ENCODE measurements around the gene MRGPRE. TPM values are rescaled to one million over a fixed set of nuclear protein-coding genes. Genes with fewer than 3 reads are reported as not detected.

Gene MRGPRE
- total RNA-seq, 4 donors from 2014 or later: 1.2 TPM; not detected in 3

GRCh38 chr11:3192511-3193372 lies 39.5 kb downstream of the MRGPRE start:
- DNase-seq: no peak
- H3K27me3 ChIP-seq: no peaks in the 10 kb centered on the region
- H3K4me1 ChIP-seq: no peaks in the 10 kb centered on the region
- H3K36me3 ChIP-seq: no peaks in the 10 kb centered on the region
- H3K4me3 ChIP-seq: no peak overlapping the region
- no peak overlapping the region for H3K27ac ChIP-seq
- TF ChIP-seq POLR2A (IDR thresholded peaks at IDR 0.05) (no peak), CTCF (IDR thresholded peaks at IDR 0.05) (no peak)
- H3K9me3 ChIP-seq: no peaks in the 10 kb centered on the region

GRCh38 chr11:3191586-3192324 lies 40.5 kb downstream of the MRGPRE start:
- TF ChIP-seq POLR2A (IDR thresholded peaks at IDR 0.05) (no peak), CTCF (IDR thresholded peaks at IDR 0.05) (no peak)
- Histone ChIP-seq H3K27me3 (no peaks in the 10 kb centered on the region), H3K36me3 (no peaks in the 10 kb centered on the region), H3K4me1 (no peaks in the 10 kb centered on the region), H3K27ac (no peak overlapping the region), H3K4me3 (no peak overlapping the region), H3K9me3 (no peaks in the 10 kb centered on the region)
- DNase-seq: no peak

- Histone ChIP-seq H3K9me3 (no peaks in the 10 kb centered on the region), H3K36me3 (no peaks in the 10 kb centered on the region), H3K4me1 (no peaks in the 10 kb centered on the region), H3K27me3 (no peaks in the 10 kb centered on the region), H3K4me3 (no peak overlapping the region), H3K27ac (no peak overlapping the region)
- TF ChIP-seq CTCF (IDR thresholded peaks at IDR 0.05) (no peak), POLR2A (IDR thresholded peaks at IDR 0.05) (no peak)
- DNase-seq: no peak
Measured at GRCh38 chr11:3190600-3190999, 41.6 kb downstream of the MRGPRE start.

- TF ChIP-seq POLR2A (IDR thresholded peaks at IDR 0.05) (no peak), CTCF (IDR thresholded peaks at IDR 0.05) (no peak)
- H3K9me3 ChIP-seq: no peaks in the 10 kb centered on the region
- DNase-seq: no peak
- no peak overlapping the region for H3K27ac ChIP-seq
- H3K27me3 ChIP-seq: no peaks in the 10 kb centered on the region
- H3K4me3 ChIP-seq: no peak overlapping the region
- H3K4me1 ChIP-seq: no peaks in the 10 kb centered on the region
- no peaks in the 10 kb centered on the region for H3K36me3 ChIP-seq
Measured at GRCh38 chr11:3189886-3190583, 42.2 kb downstream of the MRGPRE start.

- H3K4me3 ChIP-seq: no peak overlapping the region
- H3K27ac ChIP-seq: no peak overlapping the region
- no peaks in the 10 kb centered on the region for H3K36me3 ChIP-seq
- peak in 1 of 3 donors; percentile 32 for DNase-seq
- no peaks in the 10 kb centered on the region for H3K27me3 ChIP-seq
- no peaks in the 10 kb centered on the region for H3K9me3 ChIP-seq
- H3K4me1 ChIP-seq: no peaks in the 10 kb centered on the region
- no peak for TF ChIP-seq POLR2A (IDR thresholded peaks at IDR 0.05)
- TF ChIP-seq CTCF (IDR thresholded peaks at IDR 0.05): no peak
Measured at GRCh38 chr11:3189196-3189843, 42.9 kb downstream of the MRGPRE start.
